BJ (cell line): ENCODE results near the gene PPFIA2. TPM values are rescaled to one million over a fixed set of nuclear protein-coding genes. Genes with fewer than 3 reads are reported as not detected.

Source experiments
- CTCF ChIA-PET: fragments of 350-600 bp; formaldehyde crosslinking; extraction: SDS; loops from one replicate; lab custom pipeline; 2021; ENCODE audit warnings: antibody characterized with exemption, inconsistent platforms; lab: Yijun Ruan, JAX
- POLR2A ChIA-PET: fragments of 300-600 bp; sonication (Branson Sonifier 250); formaldehyde crosslinking; extraction: SDS; loops from one replicate; lab custom pipeline; 2021; ENCODE audit warnings: antibody characterized with exemption; lab: Charles Lee
- DNase-seq: peaks from one replicate; pipeline ENCODE4 v3.0.0-alpha.2; 2011; ENCODE audit warnings: low read depth
- H3K27me3 ChIP-seq: 2 replicates; pipeline ENCODE4 v1.6.0; 2011; ENCODE audit warnings: low read length; ENCODE audit not compliant: control insufficient read depth, insufficient read depth
- H3K36me3 ChIP-seq: 2 replicates; pipeline ENCODE4 v1.5.1; 2011; ENCODE audit warnings: low read length; ENCODE audit not compliant: control insufficient read depth, insufficient read depth
- H3K4me3 ChIP-seq: 2 replicates; pipeline ENCODE4 v1.5.1; 2011; ENCODE audit warnings: low read depth, mild to moderate bottlenecking, control low read depth, low read length
- polyA plus RNA-seq: library from polyadenylated mRNA; depleted of rRNA; stranded (reverse); fragments of >200 nt; gene quantifications from 2 replicates; pipeline ENCODE4 v1.2.3, GENCODE V29; 2011
- TF ChIP-seq, protein P1 (sequence below): IDR thresholded peaks from 2 replicates; pipeline ENCODE4 v1.5.1; 2011; ENCODE audit warnings: low read depth, mild to moderate bottlenecking, control low read depth, inconsistent platforms, low read length, moderate library complexity; ENCODE audit not compliant: insufficient read depth

Gene PPFIA2
- polyA plus RNA-seq, 1 experiment, result not detected

DNA sequence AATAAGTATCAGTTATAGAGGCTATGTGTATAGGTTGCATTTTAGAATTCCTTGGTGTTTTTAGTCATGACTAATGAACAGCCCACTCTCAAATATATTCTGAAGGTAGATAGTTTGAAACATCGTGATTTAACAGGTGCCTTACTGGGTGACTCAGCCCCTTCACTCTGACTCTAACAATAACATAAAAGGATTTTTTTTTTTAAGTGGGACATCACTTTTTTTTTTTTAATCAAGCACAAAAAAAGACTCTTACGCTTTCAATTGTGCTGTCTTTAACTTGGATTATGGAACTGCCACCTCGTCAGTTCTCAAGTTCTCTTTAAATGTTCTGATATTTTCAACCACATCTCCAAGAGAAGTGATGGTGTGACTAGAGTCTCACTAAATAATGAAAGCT lies 46.6 kb downstream of the PPFIA2 start:
- TF ChIP-seq, protein P1, sequence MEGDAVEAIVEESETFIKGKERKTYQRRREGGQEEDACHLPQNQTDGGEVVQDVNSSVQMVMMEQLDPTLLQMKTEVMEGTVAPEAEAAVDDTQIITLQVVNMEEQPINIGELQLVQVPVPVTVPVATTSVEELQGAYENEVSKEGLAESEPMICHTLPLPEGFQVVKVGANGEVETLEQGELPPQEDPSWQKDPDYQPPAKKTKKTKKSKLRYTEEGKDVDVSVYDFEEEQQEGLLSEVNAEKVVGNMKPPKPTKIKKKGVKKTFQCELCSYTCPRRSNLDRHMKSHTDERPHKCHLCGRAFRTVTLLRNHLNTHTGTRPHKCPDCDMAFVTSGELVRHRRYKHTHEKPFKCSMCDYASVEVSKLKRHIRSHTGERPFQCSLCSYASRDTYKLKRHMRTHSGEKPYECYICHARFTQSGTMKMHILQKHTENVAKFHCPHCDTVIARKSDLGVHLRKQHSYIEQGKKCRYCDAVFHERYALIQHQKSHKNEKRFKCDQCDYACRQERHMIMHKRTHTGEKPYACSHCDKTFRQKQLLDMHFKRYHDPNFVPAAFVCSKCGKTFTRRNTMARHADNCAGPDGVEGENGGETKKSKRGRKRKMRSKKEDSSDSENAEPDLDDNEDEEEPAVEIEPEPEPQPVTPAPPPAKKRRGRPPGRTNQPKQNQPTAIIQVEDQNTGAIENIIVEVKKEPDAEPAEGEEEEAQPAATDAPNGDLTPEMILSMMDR, result no peak
- H3K36me3 ChIP-seq, result no peaks in the 10 kb centered on the region
- CTCF ChIA-PET, result no interaction called here
- H3K4me3 ChIP-seq, result no peak overlapping the region
- POLR2A ChIA-PET, result no interaction called here
- no peak for DNase-seq
- H3K27me3 ChIP-seq, result no peaks in the 10 kb centered on the region

DNA sequence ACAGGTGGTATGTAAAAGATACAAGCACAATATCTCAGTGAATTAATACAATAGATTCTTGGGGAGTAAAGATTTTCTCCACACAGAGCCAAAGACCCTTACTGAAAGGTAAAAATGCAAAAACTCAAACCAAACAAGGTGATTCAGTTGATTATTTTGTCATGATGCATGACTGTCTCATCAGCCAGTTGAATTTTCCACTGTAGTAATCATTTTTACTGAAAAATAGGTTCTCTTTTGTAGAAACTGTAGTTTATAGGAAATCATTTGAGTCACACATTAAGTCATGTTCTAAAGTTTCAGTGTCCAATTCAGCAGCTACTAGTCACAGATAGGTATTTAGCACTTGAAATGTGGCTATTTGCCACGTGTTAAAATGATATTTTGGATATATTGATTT lies 53.6 kb downstream of the PPFIA2 start:
- DNase-seq, result no peak
- CTCF ChIA-PET, result no interaction called here
- no peaks in the 10 kb centered on the region for H3K36me3 ChIP-seq
- no peaks in the 10 kb centered on the region for H3K27me3 ChIP-seq
- TF ChIP-seq, protein P1, result no peak
- H3K4me3 ChIP-seq, result no peak overlapping the region
- POLR2A ChIA-PET, result no interaction called here

DNA sequence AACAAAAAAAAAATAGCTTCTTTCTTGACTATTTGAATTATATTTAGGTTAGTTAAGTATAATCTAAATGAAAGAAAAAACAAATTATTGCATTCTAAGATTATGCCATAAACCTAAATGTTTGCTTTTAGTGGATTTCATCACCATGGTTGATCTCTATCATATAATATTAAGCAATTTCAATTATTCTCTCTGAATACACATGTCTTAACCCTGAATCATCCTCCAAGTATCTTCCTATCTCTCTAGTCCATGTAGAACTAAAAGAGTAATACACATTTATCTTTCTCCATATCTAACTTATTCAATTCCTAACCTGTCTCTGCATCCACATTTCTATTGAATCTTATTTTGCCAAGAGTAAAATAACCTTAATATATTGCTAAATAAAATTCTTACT lies 59.6 kb downstream of the PPFIA2 start:
- ChIA-PET CTCF (no interaction called here), POLR2A (no interaction called here)
- no peak for DNase-seq
- H3K27me3 ChIP-seq, result no peaks in the 10 kb centered on the region
- H3K36me3 ChIP-seq, result no peaks in the 10 kb centered on the region
- TF ChIP-seq, protein P1, result no peak
- no peak overlapping the region for H3K4me3 ChIP-seq

- H3K27me3 ChIP-seq, result no peaks in the 10 kb centered on the region
- POLR2A ChIA-PET, result no interaction called here
- no peak for DNase-seq
Measured at GRCh38 chr12:81692008-81692407, 67.1 kb downstream of the PPFIA2 start.

DNA sequence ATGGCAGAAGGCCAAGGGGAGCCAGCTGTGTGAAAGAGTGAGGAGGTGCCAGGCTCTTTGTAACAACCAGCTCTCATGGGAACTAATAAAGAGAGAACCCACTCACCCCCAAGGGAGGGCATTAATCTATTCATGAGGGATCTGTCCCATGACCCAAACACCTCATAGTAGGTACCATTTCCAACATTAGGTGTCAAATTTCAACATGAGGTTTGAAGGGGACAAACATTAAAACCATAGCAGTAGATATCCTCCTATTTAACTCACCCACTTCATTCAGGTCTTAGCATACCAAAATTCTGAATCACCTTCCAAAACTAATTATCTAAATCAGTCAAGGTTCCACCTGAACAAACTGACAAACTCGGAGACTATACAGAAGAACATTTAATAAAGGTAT lies 75.3 kb downstream of the PPFIA2 start:
- Histone ChIP-seq H3K27me3 (no peaks in the 10 kb centered on the region), H3K4me3 (no peak overlapping the region), H3K36me3 (no peaks in the 10 kb centered on the region)
- TF ChIP-seq, protein P1, result no peak
- CTCF ChIA-PET, result no interaction called here
- no peak for DNase-seq
- POLR2A ChIA-PET, result no interaction called here

More at GRCh38 chr12:81692008-81692407, 67.1 kb downstream of the PPFIA2 start:
- CTCF ChIA-PET, result interaction anchor here (0.7 kb wide), 1 partner anchor 262 kb away, joined by 3 read pairs; no protein-coding TSS in a partner anchor
- Histone ChIP-seq H3K36me3 (no peaks in the 10 kb centered on the region), H3K4me3 (no peak overlapping the region)
- TF ChIP-seq, protein P1, result no peak
